GM23338 (cell line): ENCODE results near the gene HMCN2. TPM values are rescaled to one million over a fixed set of nuclear protein-coding genes. Genes with fewer than 3 reads are reported as not detected.

ENCODE experiments used
- ATAC-seq: fragments of 200-7000 bp; cut with Tn5 transposase; 3 replicates; pipeline ENCODE4 v1.9.1; 2020
- DNase-seq: peaks from one replicate; pipeline ENCODE4 v3.0.0-alpha.2; 2015; ENCODE audit warnings: low spot score
- H2AFZ ChIP-seq: fragments of 200-600 bp; sonication (generic); 2 replicates; pipeline ENCODE4 v1.8.0; 2016; ENCODE audit warnings: antibody characterized with exemption, mild to moderate bottlenecking, moderate library complexity
- H3F3A ChIP-seq: fragments of 200-600 bp; sonication (generic); replicated peaks from 2 replicates; pipeline ENCODE4 v1.8.0; 2017; ENCODE audit warnings: antibody characterized with exemption, mixed run types, low read depth
- H3K27ac ChIP-seq: fragments of 200-600 bp; sonication (generic); 2 replicates; pipeline ENCODE4 v1.6.1; 2016; ENCODE audit warnings: low read depth
- H3K27me3 ChIP-seq: fragments of 200-600 bp; sonication (generic); 2 replicates; pipeline ENCODE4 v1.8.0; 2016; ENCODE audit warnings: mild to moderate bottlenecking, mixed run types, moderate library complexity; ENCODE audit not compliant: insufficient read depth
- H3K36me3 ChIP-seq: fragments of 200-600 bp; sonication (generic); 2 replicates; pipeline ENCODE4 v1.8.0; 2016; ENCODE audit warnings: mild to moderate bottlenecking; ENCODE audit not compliant: insufficient read depth
- H3K4me1 ChIP-seq: fragments of 200-600 bp; sonication (generic); 2 replicates; pipeline ENCODE4 v1.8.0; 2016; ENCODE audit warnings: mild to moderate bottlenecking, moderate library complexity; ENCODE audit not compliant: insufficient read depth
- H3K4me2 ChIP-seq: fragments of 200-600 bp; sonication (generic); 2 replicates; pipeline ENCODE4 v1.7.1; 2017; ENCODE audit warnings: mixed run types
- H3K4me3 ChIP-seq: fragments of 200-600 bp; sonication (generic); 2 replicates; pipeline ENCODE4 v1.6.1; 2016; ENCODE audit warnings: mixed run types
- H3K79me2 ChIP-seq: fragments of 200-600 bp; sonication (generic); replicated peaks from 2 replicates; pipeline ENCODE4 v1.8.0; 2017; ENCODE audit warnings: mild to moderate bottlenecking; ENCODE audit not compliant: insufficient read depth
- H3K9me2 ChIP-seq: fragments of 200-600 bp; sonication (generic); 2 replicates; pipeline ENCODE4 v1.8.0; 2017; ENCODE audit not compliant: insufficient read depth
- H4K20me1 ChIP-seq: fragments of 200-600 bp; sonication (generic); replicated peaks from 2 replicates; pipeline ENCODE4 v1.8.0; 2017; ENCODE audit warnings: mild to moderate bottlenecking; ENCODE audit not compliant: insufficient read depth
- H3K27ac Mint-ChIP-seq: 2 replicates; pipeline ENCODE4 v1.8.0; 2020; ENCODE audit warnings: inconsistent platforms, mild to moderate bottlenecking, moderate library complexity, mixed read lengths
- H3K27me3 Mint-ChIP-seq: 3 replicates; pipeline ENCODE4 v1.8.0; 2022; ENCODE audit warnings: low read depth, mild to moderate bottlenecking, moderate library complexity, mixed read lengths, inconsistent platforms; ENCODE audit not compliant: insufficient read depth, poor library complexity
- H3K36me3 Mint-ChIP-seq: 3 replicates; pipeline ENCODE4 v1.8.0; 2021; ENCODE audit warnings: low read depth, mild to moderate bottlenecking, inconsistent platforms, moderate library complexity, mixed read lengths
- H3K4me1 Mint-ChIP-seq: 3 replicates; pipeline ENCODE4 v1.8.0; 2020; ENCODE audit warnings: mild to moderate bottlenecking, inconsistent platforms, mixed read lengths
- H3K4me3 Mint-ChIP-seq: 3 replicates; pipeline ENCODE4 v1.8.0; 2021; ENCODE audit warnings: moderate library complexity, mild to moderate bottlenecking, inconsistent platforms, mixed read lengths
- H3K9me3 Mint-ChIP-seq: 3 replicates; pipeline ENCODE4 v1.8.0; 2020; ENCODE audit warnings: moderate library complexity, mild to moderate bottlenecking, inconsistent platforms, mixed read lengths
- CREB1 ChIP-seq: fragments of 250-450 bp; sonication (Bioruptor Pico); IDR thresholded peaks from 2 replicates; pipeline ENCODE4 v1.5.0; 2020; ENCODE audit warnings: low read depth, mild to moderate bottlenecking, moderate library complexity
- CTCF ChIP-seq, 2 experiments: fragments of 200-600 bp in 1 of 2; sonication (generic) in 1 of 2; conservative IDR thresholded peaks; 2 replicates each; pipeline versions ENCODE4 v1.5.1 to v1.6.1; 2016 to 2017; ENCODE audit warnings: antibody characterized with exemption in 2 of 2, low read depth in 2 of 2, mild to moderate bottlenecking in 2 of 2, moderate library complexity in 1 of 2
- ETS1 ChIP-seq: IDR thresholded peaks from 2 replicates; pipeline ENCODE4 v1.6.1; 2016; ENCODE audit warnings: antibody characterized with exemption
- EZH2 ChIP-seq: fragments of 200-600 bp; sonication (generic); IDR thresholded peaks from one replicate; pipeline ENCODE4 v1.8.0; 2017; ENCODE audit warnings: antibody characterized with exemption, mild to moderate bottlenecking, low read depth; ENCODE audit not compliant: unreplicated experiment
- EZH2phosphoT487 ChIP-seq: fragments of 200-600 bp; sonication (generic); IDR thresholded peaks from one replicate; pipeline ENCODE4 v1.8.1; 2018; ENCODE audit warnings: antibody characterized with exemption; ENCODE audit not compliant: unreplicated experiment
- JUNB ChIP-seq: IDR thresholded peaks from one replicate; pipeline ENCODE4 v1.6.1; 2016; ENCODE audit warnings: antibody characterized with exemption; ENCODE audit not compliant: unreplicated experiment
- NANOG ChIP-seq: IDR thresholded peaks from 2 replicates; pipeline ENCODE4 v1.6.1; 2016; ENCODE audit warnings: antibody characterized with exemption, borderline replicate concordance
- POLR2AphosphoS5 ChIP-seq: IDR thresholded peaks from 2 replicates; pipeline ENCODE4 v1.6.1; 2016; ENCODE audit warnings: antibody characterized with exemption, low read depth
- REST ChIP-seq: IDR thresholded peaks from one replicate; pipeline ENCODE4 v1.6.1; 2018; ENCODE audit warnings: antibody characterized with exemption; ENCODE audit not compliant: unreplicated experiment
- STAT1 ChIP-seq: IDR thresholded peaks from one replicate; pipeline ENCODE4 v1.6.1; 2016; ENCODE audit warnings: antibody characterized with exemption; ENCODE audit not compliant: unreplicated experiment
- ZNF114 ChIP-seq: fragments of 250-450 bp; sonication (Bioruptor Pico); IDR thresholded peaks from 2 replicates; pipeline ENCODE4 v1.5.0; 2020; ENCODE audit warnings: mild to moderate bottlenecking, moderate library complexity
- ZNF331 ChIP-seq: fragments of 250-450 bp; sonication (Bioruptor Pico); IDR thresholded peaks from 2 replicates; pipeline ENCODE4 v1.5.0; 2020; ENCODE audit warnings: low read depth, mild to moderate bottlenecking, moderate library complexity
- ZNF462 ChIP-seq: fragments of 250-450 bp; sonication (Bioruptor Pico); IDR thresholded peaks from 2 replicates; pipeline ENCODE4 v1.5.0; 2020; ENCODE audit warnings: mild to moderate bottlenecking, moderate library complexity
- polyA plus RNA-seq: library from polyadenylated mRNA; unstranded; fragments of >200 nt; fragmentation: Nextera tagmentation; extraction: Ambion mirVana; gene quantifications from 2 replicates; pipeline ENCODE4 v1.2.1, GENCODE V29; 2016
- total RNA-seq: library from RNA; depleted of rRNA; stranded (reverse); fragments of >200 nt; shearing (Covaris generic); gene quantifications from 2 replicates; pipeline ENCODE4 v1.2.3, GENCODE V29; 2014

Gene HMCN2
- total and polyA plus RNA-seq, 2 experiments from 2014 or later: 1.3 to 4.7 TPM

- TF ChIP-seq ZNF331 (CRISPR knock-in tag) (no peak), POLR2AphosphoS5 (no peak), CREB1 (CRISPR knock-in tag) (no peak), EZH2 (no peak), STAT1 (no peak), ETS1 (no peak), ZNF462 (no peak), EZH2phosphoT487 (no peak), CTCF (conservative IDR thresholded peaks at IDR 0.05; ENCODE audit: low read depth in 2 of 2) (no peak), ZNF114 (no peak), JUNB (no peak), REST (no peak), NANOG (no peak)
- peak; percentile 17 for DNase-seq
- peaks cover 8% of the 10 kb centered on the region for H3K36me3 Mint-ChIP-seq
- no peaks in the 10 kb centered on the region; the same call in 2 of the 3 replicates for H3K9me3 Mint-ChIP-seq
- no peaks in the 10 kb centered on the region for H3K4me1 ChIP-seq
- no peak for ATAC-seq
- H3K4me2 ChIP-seq: no peak overlapping the region
- peaks cover 30% of the 10 kb centered on the region for H3K4me1 Mint-ChIP-seq
- H3K4me3 Mint-ChIP-seq: no peak overlapping the region
- H3K79me2 ChIP-seq: no peaks in the 10 kb centered on the region
- H3K27ac ChIP-seq: peak overlapping the region; percentile 45; the same call in 1 of the 2 replicates
- peaks cover 18% of the 10 kb centered on the region for H3K27me3 Mint-ChIP-seq
- H3K9me2 ChIP-seq: no peaks in the 10 kb centered on the region
- no peak overlapping the region for H2AFZ ChIP-seq
- peak overlapping the region; percentile 65 for H3K27ac Mint-ChIP-seq
- H3K36me3 ChIP-seq: no peaks in the 10 kb centered on the region; the same call in 1 of the 2 replicates
- H3F3A ChIP-seq: no peaks in the 10 kb centered on the region
- no peaks in the 10 kb centered on the region for H4K20me1 ChIP-seq
- no peak overlapping the region for H3K4me3 ChIP-seq
- H3K27me3 ChIP-seq: no peaks in the 10 kb centered on the region
Measured at GRCh38 chr9:130237763-130238524, 27.6 kb upstream of the HMCN2 start.
